Activated CD8-positive, alpha-beta memory T cell treated with anti-CD3 and anti-CD28 coated beads, Interleukin-2, amount 50 U/mL, for 24 hours (primary cell): Measurements from ENCODE around the gene CROCC2.
"Not testable (repeated sequence)": the region's sequence is repeated elsewhere in the genome, so short reads cannot be mapped to it uniquely, and the experiment has no call there.

Experiments
- DNase-seq: peaks from one replicate; pipeline ENCODE4 v3.0.0-alpha.2; 2020; ENCODE audit errors: extremely low read depth

Gene CROCC2

GRCh38 chr2:240966906-240967680, 61.0 kb downstream of the CROCC2 start:
- no peak for DNase-seq

GRCh38 chr2:240967681-240968621, 61.8 kb downstream of the CROCC2 start:
- no peak for DNase-seq

GRCh38 chr2:240968731-240969624, 62.8 kb downstream of the CROCC2 start:
- no peak for DNase-seq

- no peak for DNase-seq
These were observed 64.0 kb downstream of the CROCC2 start for GRCh38 chr2:240970104-240970503.

GRCh38 chr2:240970816-240971215, 64.7 kb downstream of the CROCC2 start:
- DNase-seq = no peak

GRCh38 chr2:240972201-240972600, 66.1 kb downstream of the CROCC2 start:
- DNase-seq = no peak

- no peak for DNase-seq
These were observed 66.7 kb downstream of the CROCC2 start for GRCh38 chr2:240972636-240973521.

GRCh38 chr2:240974771-240975572, 68.8 kb downstream of the CROCC2 start:
- no peak for DNase-seq

- not testable (repeated sequence) for DNase-seq
These were observed 69.8 kb downstream of the CROCC2 start for GRCh38 chr2:240975903-240976302.

- no peak for DNase-seq
These were observed 75.1 kb downstream of the CROCC2 start for GRCh38 chr2:240981280-240981679.

- DNase-seq = no peak
These were observed 76.0 kb downstream of the CROCC2 start for GRCh38 chr2:240981871-240982800.

- no peak for DNase-seq
These were observed 76.7 kb downstream of the CROCC2 start for GRCh38 chr2:240982821-240983281.

- no peak for DNase-seq
These were observed 77.3 kb downstream of the CROCC2 start for GRCh38 chr2:240983361-240983995.

- DNase-seq = no peak
These were observed 77.9 kb downstream of the CROCC2 start for GRCh38 chr2:240983996-240984498.

- DNase-seq = no peak
These were observed 80.0 kb downstream of the CROCC2 start for GRCh38 chr2:240985881-240986786.

GRCh38 chr2:240986787-240987411, 80.8 kb downstream of the CROCC2 start:
- no peak for DNase-seq
